A549 (cell line): ENCODE data around the gene RAP1A. TPM values are rescaled to one million over a fixed set of nuclear protein-coding genes. Genes with fewer than 3 reads are reported as not detected.

ENCODE experiments used
- ATAC-seq, 2 experiments: fragments of 200-7000 bp in 1 of 2; fragments of >200 bp in 1 of 2; cut with Nextera tagmentation in 1 of 2; cut with Tn5 transposase in 1 of 2; 3 replicates each; pipeline versions ENCODE4 v1.8.0 to v1.9.1; 2018 to 2020; ENCODE audit warnings: mild to moderate bottlenecking in 1 of 2, moderate library complexity in 1 of 2
- CTCF ChIA-PET: fragments of 300-600 bp; sonication (Branson Sonifier 250); formaldehyde crosslinking; extraction: SDS; loops from one replicate; lab custom pipeline; 2021; ENCODE audit warnings: antibody characterized with exemption, inconsistent platforms; lab: Yijun Ruan, JAX
- POLR2A ChIA-PET: fragments of 350-600 bp; formaldehyde crosslinking; extraction: SDS; loops from one replicate; lab custom pipeline; 2021; ENCODE audit warnings: antibody characterized with exemption, inconsistent platforms; lab: Yijun Ruan, JAX
- DNase-seq, 2 experiments: peaks; one replicate each; pipeline versions ENCODE4 v3.0.0 to v3.0.0-alpha.2; 2011 to 2016; ENCODE audit warnings: low read depth in 1 of 2, low spot score in 1 of 2
- FAIRE-seq: peaks from 2 replicates; lab custom pipeline; 2011; peaks lifted over from hg19 to GRCh38; lab: Jason Lieb, UNC
- H3K27ac ChIP-seq, 2 experiments: fragments of >200 bp; sonication (Bioruptor Twin); formaldehyde crosslinking; 3 replicates each; pipeline ENCODE4 v1.5.1; 2016 to 2017
- H3K4me1 ChIP-seq: fragments of >200 bp; sonication (Bioruptor Twin); formaldehyde crosslinking; 3 replicates; pipeline ENCODE4 v1.6.1; 2016
- H3K4me2 ChIP-seq: fragments of >200 bp; sonication (Bioruptor Twin); formaldehyde crosslinking; 3 replicates; pipeline ENCODE4 v1.6.1; 2016
- H3K4me3 ChIP-seq: fragments of >200 bp; sonication (Bioruptor Twin); formaldehyde crosslinking; 3 replicates; pipeline ENCODE4 v1.5.1; 2016
- H3K9me3 ChIP-seq: fragments of >200 bp; sonication (Bioruptor Twin); formaldehyde crosslinking; 3 replicates; pipeline ENCODE4 v1.6.1; 2016
- ATOH8 ChIP-seq: fragments of 250-450 bp; sonication (Bioruptor Pico); IDR thresholded peaks from 2 replicates; pipeline ENCODE4 v1.5.0; 2020; ENCODE audit warnings: low read depth, mild to moderate bottlenecking, moderate library complexity
- BHLHE40 ChIP-seq: IDR thresholded peaks from 2 replicates; pipeline ENCODE4 v1.6.1; 2012; ENCODE audit warnings: low read depth, low read length, inconsistent platforms
- CBX2 ChIP-seq: fragments of 200-600 bp; sonication (generic); IDR thresholded peaks from 2 replicates; pipeline ENCODE4 v1.6.1; 2016; ENCODE audit warnings: low read depth, mild to moderate bottlenecking, borderline replicate concordance
- CHD4 ChIP-seq: fragments of 200-600 bp; sonication (generic); IDR thresholded peaks from 2 replicates; pipeline ENCODE4 v1.6.1; 2016; ENCODE audit warnings: antibody characterized with exemption, mild to moderate bottlenecking, borderline replicate concordance
- E2F6 ChIP-seq: IDR thresholded peaks from 2 replicates; pipeline ENCODE4 v1.6.1; 2012; ENCODE audit warnings: low read depth, borderline replicate concordance
- EHF ChIP-seq: fragments of 250-450 bp; sonication (Bioruptor Pico); IDR thresholded peaks from 2 replicates; pipeline ENCODE4 v1.5.0; 2020; ENCODE audit warnings: mild to moderate bottlenecking
- EHMT2 ChIP-seq: fragments of 200-600 bp; sonication (generic); IDR thresholded peaks from 2 replicates; pipeline ENCODE4 v1.6.1; 2016; ENCODE audit warnings: antibody characterized with exemption, low read depth, mild to moderate bottlenecking, moderate library complexity
- ESRRA ChIP-seq: fragments of 150-350 bp; IDR thresholded peaks from 2 replicates; pipeline ENCODE4 v1.6.1; 2014; ENCODE audit warnings: mild to moderate bottlenecking, low read length, borderline replicate concordance
- FOSL2 ChIP-seq, 2 experiments: fragments of 450-650 bp in 1 of 2; fragments of >200 bp in 1 of 2; sonication (Bioruptor Twin) in 1 of 2; formaldehyde crosslinking; IDR thresholded peaks; 2 replicates each; pipeline versions ENCODE4 v1.5.0 to v1.6.1; 2016 to 2020; ENCODE audit warnings: mild to moderate bottlenecking in 1 of 2, moderate library complexity in 1 of 2
- FOXS1 ChIP-seq: fragments of 250-450 bp; sonication (Bioruptor Pico); IDR thresholded peaks from 2 replicates; pipeline ENCODE4 v1.5.0; 2020; ENCODE audit warnings: mild to moderate bottlenecking, moderate library complexity
- HEYL ChIP-seq: fragments of 250-450 bp; sonication (Bioruptor Pico); IDR thresholded peaks from 2 replicates; pipeline ENCODE4 v1.8.0; 2021; ENCODE audit warnings: mild to moderate bottlenecking, moderate library complexity
- HMGXB4 ChIP-seq: fragments of 250-450 bp; sonication (Bioruptor Pico); IDR thresholded peaks from 2 replicates; pipeline ENCODE4 v1.5.0; 2021; ENCODE audit warnings: mild to moderate bottlenecking, moderate library complexity, borderline replicate concordance
- HOXB13 ChIP-seq: fragments of 250-450 bp; sonication (Bioruptor Pico); IDR thresholded peaks from 2 replicates; pipeline ENCODE4 v1.5.0; 2020; ENCODE audit warnings: low read depth, mild to moderate bottlenecking, moderate library complexity
- HOXB5 ChIP-seq: fragments of 250-450 bp; sonication (Bioruptor Pico); IDR thresholded peaks from 2 replicates; pipeline ENCODE4 v1.5.0; 2020; ENCODE audit warnings: mild to moderate bottlenecking, moderate library complexity
- KDM5A ChIP-seq: fragments of 200-600 bp; sonication (generic); IDR thresholded peaks from 2 replicates; pipeline ENCODE4 v1.6.1; 2016; ENCODE audit warnings: antibody characterized with exemption, mild to moderate bottlenecking
- MYC ChIP-seq: IDR thresholded peaks from 2 replicates; pipeline ENCODE4 v1.6.1; 2012; ENCODE audit warnings: mild to moderate bottlenecking, inconsistent platforms, low read length, improper control_type of control experiment, borderline replicate concordance
- NFE2L2 ChIP-seq: fragments of 150-350 bp; conservative IDR thresholded peaks from 2 replicates; pipeline ENCODE4 v1.6.1; 2014; ENCODE audit warnings: low read length
- POLR2A ChIP-seq: IDR thresholded peaks from 2 replicates; pipeline ENCODE4 v1.6.1; 2012; ENCODE audit warnings: mild to moderate bottlenecking, low read length
- POLR2AphosphoS2 ChIP-seq: conservative IDR thresholded peaks from 2 replicates; pipeline ENCODE4 v1.6.1; 2012; ENCODE audit warnings: low read length, improper control_type of control experiment, inconsistent platforms
- RARB ChIP-seq: fragments of 250-450 bp; sonication (Bioruptor Pico); IDR thresholded peaks from 2 replicates; pipeline ENCODE4 v1.8.0; 2021; ENCODE audit warnings: mild to moderate bottlenecking, moderate library complexity
- REST ChIP-seq: fragments of 200-600 bp; sonication (generic); IDR thresholded peaks from 2 replicates; pipeline ENCODE4 v1.6.1; 2016; ENCODE audit warnings: antibody characterized with exemption, mild to moderate bottlenecking, moderate library complexity
- ZNF302 ChIP-seq: fragments of 250-450 bp; sonication (Bioruptor Pico); IDR thresholded peaks from 2 replicates; pipeline ENCODE4 v1.9.0; 2021; ENCODE audit warnings: inconsistent platforms, mild to moderate bottlenecking, moderate library complexity
- ZSCAN20 ChIP-seq: fragments of 250-450 bp; sonication (Bioruptor Pico); IDR thresholded peaks from 2 replicates; pipeline ENCODE4 v1.8.0; 2022; ENCODE audit warnings: mild to moderate bottlenecking, moderate library complexity
- WGBS: methylation state at CpG from one replicate; pipeline ENCODE4 v1.1.6; 2017; ENCODE audit errors: missing lambda C conversion rate; 5-methylcytosine and 5-hydroxymethylcytosine counted together
- polyA plus RNA-seq, 4 experiments: library from polyadenylated mRNA; depleted of rRNA in 3 of 4; stranded (reverse); fragments of >200 nt; fragmentation: RNase III in 1 of 4; extraction: RNeasy Plus Mini Kit Qiagen cat#74134 plus additional on column Dnase treatment in 1 of 4; gene quantifications; 2 replicates in 3 of 4; 3 replicates in 1 of 4; pipeline ENCODE4 v1.2.3, GENCODE V29; 2011 to 2017

The RAP1A gene
- polyA plus RNA-seq, 2 of the 4 experiments (the other 2 are of a cell fraction), result 37.1 to 39.8 TPM

- no peak for DNase-seq
- CTCF ChIA-PET, result interaction anchor here (1.8 to 2.1 kb wide), 2 partner anchors 244 to 270 kb away, joined by 6 read pairs; no protein-coding TSS in a partner anchor
- no peak for ATAC-seq
- FAIRE-seq, result no peak
- 17% methylated on average over 2 of the region's 2 CpGs for WGBS
- no peak overlapping the region for H3K4me2 ChIP-seq
- POLR2A ChIA-PET, result interaction anchor here (1.4 kb wide), 1 partner anchor 13 kb away, joined by 3 read pairs; the partner anchor contains the start of gene INKA2
- no peak overlapping the region for H3K4me3 ChIP-seq
- H3K27ac ChIP-seq, result no peak overlapping the region
- TF ChIP-seq ZNF302 (CRISPR knock-in tag) (no peak), HOXB13 (CRISPR knock-in tag) (no peak), E2F6 (no peak), ATOH8 (CRISPR knock-in tag) (no peak), MYC (no peak), RARB (CRISPR knock-in tag) (no peak), FOXS1 (CRISPR knock-in tag) (no peak), REST (no peak), ESRRA (no peak), HMGXB4 (CRISPR knock-in tag) (no peak), NFE2L2 (no peak), ZSCAN20 (CRISPR knock-in tag) (no peak), KDM5A (no peak), HEYL (no peak)
- H3K4me1 ChIP-seq, result peaks cover 9% of the 10 kb centered on the region; the same call in 2 of the 3 replicates
- no peaks in the 10 kb centered on the region for H3K9me3 ChIP-seq
Measured at GRCh38 chr1:111751906-111752575, 132.5 kb downstream of the RAP1A start.

GRCh38 chr1:111754984-111755330 lies 135.4 kb downstream of the RAP1A start:
- DNase-seq (peak; percentile 41 to 46), FAIRE-seq (no peak), ATAC-seq (peak; percentile 71 to 76)
- CTCF ChIA-PET, result interaction anchor here (0.7 to 2.6 kb wide), 11 partner anchors 11 to 281 kb away, joined by 3 to 18 read pairs (median 3); partner anchors contain the start of gene C1orf162
- H3K27ac ChIP-seq, result peak overlapping the region; percentile 94 to 100
- 0% methylated on average over 12 of the region's 12 CpGs for WGBS
- H3K4me2 ChIP-seq, result peak overlapping the region; percentile 99
- POLR2A ChIA-PET, result interaction anchor here (0.7 to 1.3 kb wide), 4 partner anchors 16 to 247 kb away, joined by 3 to 12 read pairs (median 5); partner anchors contain the start of gene INKA2
- H3K4me3 ChIP-seq, result peak overlapping the region; percentile 83
- no peaks in the 10 kb centered on the region for H3K9me3 ChIP-seq
- peaks cover 13% of the 10 kb centered on the region; the same call in 2 of the 3 replicates for H3K4me1 ChIP-seq
- no peak for TF ChIP-seq FOSL2 (IDR thresholded peaks at IDR 0.05)
- TF ChIP-seq FOSL2 (CRISPR knock-in tag; IDR thresholded peaks at IDR 0.05), result no peak
- TF ChIP-seq POLR2AphosphoS2, result no peak
- no peak for TF ChIP-seq ESRRA
- no peak for TF ChIP-seq EHF (CRISPR knock-in tag)
- TF ChIP-seq EHMT2, result no peak
- no peak for TF ChIP-seq BHLHE40
- no peak for TF ChIP-seq E2F6
- TF ChIP-seq HMGXB4 (CRISPR knock-in tag), result no peak
- TF ChIP-seq HOXB5, result no peak
- no peak for TF ChIP-seq POLR2A
- TF ChIP-seq NFE2L2, result no peak
- no peak for TF ChIP-seq CBX2
- TF ChIP-seq CHD4, result no peak
